Right hindlimb (tissue), 1 donor: Measurements from ENCODE around the gene SIL1.
A peak's percentile ranks its signal among the peaks of the same experiment; 100 is the strongest.
"Not testable (repeated sequence)": the region's sequence is repeated elsewhere in the genome, so short reads cannot be mapped to it uniquely, and the experiment has no call there.

Source experiments
- DNase-seq: peaks from one replicate; pipeline ENCODE4 v3.0.0-alpha.2; 2018

SIL1 gene

DNA sequence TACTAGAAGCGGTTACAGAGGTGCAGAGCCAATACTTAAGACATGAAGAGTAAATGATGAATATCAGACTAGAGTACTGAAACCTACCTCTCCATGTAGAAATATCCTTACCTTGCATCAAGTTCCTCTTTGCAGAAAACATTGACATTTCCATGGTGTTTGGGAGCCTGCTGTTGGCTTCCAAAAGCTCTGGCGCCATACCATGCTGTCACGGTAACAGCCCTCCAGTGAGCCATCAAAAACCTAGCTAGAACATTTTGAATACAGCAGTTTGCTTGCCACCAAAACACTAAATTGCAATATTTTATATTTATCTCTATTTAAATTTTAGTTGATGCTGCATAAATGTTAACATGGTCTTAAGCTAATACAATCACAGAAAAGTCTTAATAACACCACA is 179.0 kb downstream of the SIL1 start:
- no peak for DNase-seq

DNA sequence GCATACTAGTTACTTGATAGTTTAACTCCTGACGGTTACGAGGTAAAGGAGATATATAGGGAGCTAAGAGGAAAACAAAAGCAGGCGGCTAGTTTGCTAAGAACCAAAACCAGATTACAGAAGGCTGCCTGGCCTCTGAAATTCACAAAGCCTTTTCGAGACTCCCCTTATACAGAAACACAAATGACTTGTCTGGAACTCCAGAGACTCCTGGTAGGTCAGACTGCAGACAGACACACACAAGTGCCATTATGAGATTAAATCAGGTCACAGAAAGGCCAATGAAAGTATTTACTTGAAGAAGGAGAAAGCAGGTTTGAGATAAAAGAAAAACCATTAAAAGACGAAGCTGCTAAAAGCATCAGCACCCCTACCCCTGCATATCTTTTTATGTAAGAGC is 180.5 kb downstream of the SIL1 start:
- no peak for DNase-seq

DNA sequence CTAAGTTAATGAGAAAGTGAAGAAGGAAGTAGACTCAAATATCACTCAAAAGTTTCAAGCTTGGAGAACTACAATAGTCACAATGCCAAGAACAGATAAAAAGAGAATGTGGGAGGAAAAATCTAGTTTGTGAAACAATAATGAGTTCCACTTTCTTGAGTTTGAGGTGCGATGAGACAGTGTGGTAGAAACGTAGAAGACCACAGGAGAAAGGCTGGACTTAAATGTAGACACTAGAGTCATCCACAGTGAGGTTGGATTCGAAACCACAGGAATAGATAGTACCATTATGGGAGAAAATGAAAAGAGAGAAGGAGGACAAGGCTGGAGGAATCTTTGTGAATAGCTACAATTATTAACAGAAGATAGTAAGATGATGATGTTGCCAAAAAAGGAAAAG is 182.0 kb downstream of the SIL1 start:
- no peak for DNase-seq

DNA sequence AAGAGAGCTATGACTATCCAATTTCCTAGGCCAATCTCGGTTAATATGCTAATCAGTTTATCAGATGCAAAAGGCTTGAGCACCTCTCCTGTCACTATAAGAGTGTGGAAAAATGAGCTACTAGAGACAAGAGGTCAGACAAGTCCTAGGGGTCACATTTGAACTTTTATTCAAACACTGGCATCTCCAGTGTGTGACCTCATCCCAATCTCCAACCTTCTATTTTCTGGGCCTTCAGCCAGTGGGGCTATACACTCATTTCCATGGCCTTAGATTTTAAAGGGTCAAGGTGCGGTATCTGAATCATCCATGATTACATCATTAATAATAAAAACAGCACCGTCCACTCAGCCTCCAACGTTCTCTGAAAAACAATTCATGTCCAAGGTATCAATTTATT is 183.4 kb downstream of the SIL1 start:
- no peak for DNase-seq

DNA sequence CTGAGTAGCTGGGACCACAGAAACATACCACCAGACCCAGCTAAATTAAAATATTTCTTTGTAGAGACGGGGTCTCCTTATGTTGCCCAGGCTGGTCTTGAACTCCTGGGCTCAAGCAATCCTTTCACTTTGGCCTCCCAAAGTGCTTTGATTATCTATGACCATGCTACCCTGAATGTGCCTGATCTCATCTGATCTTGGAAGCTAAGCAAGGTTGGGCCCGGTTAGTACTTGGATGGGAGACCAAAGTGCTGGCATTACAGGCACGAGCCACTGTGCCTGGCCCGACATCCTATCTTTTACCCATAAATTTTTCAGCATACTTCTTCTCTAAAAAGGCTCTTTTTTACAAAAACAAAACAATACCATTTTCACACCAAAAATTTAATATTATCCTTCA is 186.0 kb downstream of the SIL1 start:
- no peak for DNase-seq

DNA sequence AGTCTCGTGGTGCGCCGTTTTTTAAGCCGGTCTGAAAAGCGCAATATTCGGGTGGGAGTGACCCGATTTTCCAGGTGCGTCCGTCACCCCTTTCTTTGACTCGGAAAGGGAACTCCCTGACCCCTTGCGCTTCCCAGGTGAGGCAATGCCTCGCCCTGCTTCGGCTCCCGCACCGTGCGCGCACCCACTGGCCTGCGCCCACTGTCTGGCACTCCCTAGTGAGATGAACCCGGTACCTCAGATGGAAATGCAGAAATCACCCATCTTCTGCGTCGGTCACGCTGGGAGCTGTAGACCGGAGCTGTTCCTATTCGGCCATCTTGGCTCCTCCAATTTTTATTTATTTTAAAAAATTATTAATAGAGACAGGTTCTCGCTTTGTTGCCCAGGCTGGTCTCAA is 187.0 kb downstream of the SIL1 start:
- not testable (repeated sequence) for DNase-seq

DNA sequence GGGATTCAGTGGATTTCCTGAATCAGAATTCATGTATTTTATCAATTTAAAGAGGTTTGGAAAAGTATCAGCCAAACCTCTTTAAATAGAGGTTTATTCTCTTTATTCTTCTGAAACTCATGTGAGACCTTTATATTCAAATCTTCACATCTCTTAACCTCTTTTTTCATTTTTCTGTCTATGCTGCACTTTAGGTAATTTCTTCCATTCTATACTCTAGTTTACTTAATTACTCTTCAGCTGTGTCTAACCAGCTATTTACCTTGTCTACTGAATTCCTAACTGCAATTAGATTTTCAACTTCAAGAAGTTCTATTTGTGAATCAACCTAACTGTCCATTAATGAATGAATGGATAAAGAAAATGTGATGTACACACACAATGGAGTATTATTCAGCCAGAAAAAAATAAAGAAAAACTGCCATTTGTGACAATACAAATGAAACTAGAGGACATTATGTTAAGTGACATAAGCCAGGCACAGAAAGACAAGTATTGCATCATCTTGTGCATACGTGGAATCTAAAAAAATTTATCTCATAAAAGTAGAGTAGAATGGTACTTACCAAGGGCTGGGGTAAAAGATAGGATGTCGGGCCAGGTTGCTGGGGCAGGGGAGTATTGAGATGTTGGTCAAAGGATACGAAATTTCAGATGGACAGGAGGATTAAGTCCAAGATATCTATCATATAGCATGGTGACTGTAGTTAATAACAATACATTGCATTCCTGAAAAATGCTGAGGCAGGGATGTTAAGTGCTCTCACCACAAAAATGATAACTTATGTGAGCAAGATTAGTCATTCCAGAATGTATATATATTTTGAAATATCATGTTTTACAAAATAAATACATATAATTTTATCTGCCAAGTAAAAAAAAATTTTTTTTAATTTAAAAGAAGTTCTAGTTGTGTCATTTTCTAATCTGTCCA is 193.5 kb downstream of the SIL1 start:
- no peak for DNase-seq

DNA sequence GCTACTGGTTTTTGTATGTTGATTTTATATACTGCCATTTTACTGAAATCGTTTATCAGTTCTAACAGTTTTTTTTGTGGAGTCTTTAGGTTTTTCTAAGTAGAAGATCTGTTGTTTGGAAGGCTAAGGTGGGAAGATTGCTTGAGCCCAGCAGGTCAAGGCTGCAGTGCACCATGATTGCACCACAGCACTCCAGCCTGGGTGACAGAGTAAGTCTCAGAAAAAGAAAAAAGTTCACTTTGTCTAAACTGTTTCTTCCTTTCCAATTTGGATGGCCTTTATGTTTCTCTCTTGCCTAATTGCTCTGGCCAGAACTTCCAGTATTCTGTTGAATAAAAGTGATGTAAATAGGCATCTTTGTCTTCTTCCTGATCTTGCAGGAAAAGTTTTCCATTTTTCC is 198.5 kb downstream of the SIL1 start:
- no peak for DNase-seq

DNA sequence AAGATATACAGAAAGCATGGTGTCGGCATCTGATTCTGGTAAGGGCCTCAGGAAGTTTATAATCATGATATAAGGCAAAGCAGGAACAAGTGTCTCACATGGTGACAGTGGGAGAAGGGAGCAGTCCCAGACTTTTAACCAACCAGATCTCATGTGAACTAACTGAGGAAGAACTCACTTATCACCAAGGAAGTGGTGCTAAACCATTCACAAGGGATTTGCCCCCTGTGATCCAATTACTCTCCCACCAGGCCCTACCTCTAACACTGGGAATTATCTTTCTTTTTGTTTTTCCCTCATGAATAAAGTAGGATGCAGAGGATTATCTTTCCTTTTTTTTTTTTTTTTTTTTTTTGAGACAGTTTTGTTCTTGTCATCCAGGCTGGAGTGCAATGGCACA is 199.6 kb downstream of the SIL1 start:
- DNase-seq, result no peak

DNA sequence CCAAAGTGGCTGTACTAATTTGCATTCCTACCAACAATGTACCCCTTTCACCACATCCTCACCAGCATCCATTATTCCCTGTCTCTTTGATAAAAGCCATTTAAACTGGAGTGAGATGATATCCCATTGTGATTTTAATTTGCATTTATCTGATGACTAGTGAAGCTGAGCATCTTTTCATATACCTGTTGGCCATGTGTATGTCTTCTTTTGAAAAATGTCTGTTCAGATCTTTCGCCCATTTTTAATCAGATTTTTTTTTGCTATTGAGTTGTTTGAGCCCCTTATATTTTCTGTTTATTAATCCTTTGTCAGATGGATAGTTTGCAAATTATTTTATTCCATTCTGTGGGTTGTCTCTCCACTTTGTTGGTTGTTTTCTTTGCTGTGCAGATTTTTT is 202.0 kb downstream of the SIL1 start:
- DNase-seq, result no peak

DNA sequence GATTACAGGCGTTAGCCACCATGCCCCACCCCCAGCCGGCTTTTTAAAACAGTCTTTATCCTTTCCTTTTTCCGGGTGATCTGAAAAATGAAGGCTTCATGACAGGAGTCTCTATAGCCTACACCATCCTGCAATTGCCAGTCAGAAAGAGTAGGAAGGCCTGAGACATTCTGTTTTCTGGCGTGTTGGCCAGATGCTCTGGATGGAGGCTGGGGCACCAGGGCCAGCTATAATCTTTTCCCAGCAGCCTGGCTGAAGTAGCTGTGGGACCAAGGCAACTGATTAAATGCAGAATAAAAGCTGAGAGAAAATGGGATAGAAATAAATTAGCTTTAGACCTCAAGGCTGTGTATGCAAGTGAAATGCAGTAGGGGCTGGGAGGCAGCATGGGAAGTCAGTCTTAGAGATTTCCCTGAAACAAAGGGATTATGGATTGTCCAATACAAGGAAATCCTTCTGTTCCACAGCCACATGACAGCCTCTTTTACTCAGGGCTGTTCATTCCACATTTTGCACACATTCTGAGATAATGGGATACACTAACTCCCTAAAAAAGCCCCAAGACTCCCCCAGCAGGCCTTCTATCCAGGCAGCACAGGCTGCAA is 207.1 kb downstream of the SIL1 start:
- no peak for DNase-seq

DNA sequence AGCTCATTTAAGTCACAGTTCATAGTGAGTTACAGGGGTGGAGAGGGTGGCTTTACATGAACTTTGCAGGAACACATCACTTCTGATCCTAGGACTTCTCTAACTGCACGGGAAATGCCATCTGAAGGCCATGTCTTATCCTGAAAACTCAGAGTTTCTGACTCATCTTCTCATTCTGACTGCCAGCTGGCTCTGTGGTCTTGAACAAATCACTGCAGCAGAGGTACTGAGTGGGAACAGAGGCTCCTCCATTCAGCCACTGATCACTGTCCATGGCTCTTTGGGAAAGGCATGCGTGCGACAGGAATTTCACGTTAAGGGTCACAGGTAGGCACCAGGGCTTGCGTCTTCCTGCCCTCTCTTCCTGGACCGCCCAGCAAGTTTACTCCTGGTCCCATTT is 208.4 kb downstream of the SIL1 start:
- DNase-seq, result no peak

DNA sequence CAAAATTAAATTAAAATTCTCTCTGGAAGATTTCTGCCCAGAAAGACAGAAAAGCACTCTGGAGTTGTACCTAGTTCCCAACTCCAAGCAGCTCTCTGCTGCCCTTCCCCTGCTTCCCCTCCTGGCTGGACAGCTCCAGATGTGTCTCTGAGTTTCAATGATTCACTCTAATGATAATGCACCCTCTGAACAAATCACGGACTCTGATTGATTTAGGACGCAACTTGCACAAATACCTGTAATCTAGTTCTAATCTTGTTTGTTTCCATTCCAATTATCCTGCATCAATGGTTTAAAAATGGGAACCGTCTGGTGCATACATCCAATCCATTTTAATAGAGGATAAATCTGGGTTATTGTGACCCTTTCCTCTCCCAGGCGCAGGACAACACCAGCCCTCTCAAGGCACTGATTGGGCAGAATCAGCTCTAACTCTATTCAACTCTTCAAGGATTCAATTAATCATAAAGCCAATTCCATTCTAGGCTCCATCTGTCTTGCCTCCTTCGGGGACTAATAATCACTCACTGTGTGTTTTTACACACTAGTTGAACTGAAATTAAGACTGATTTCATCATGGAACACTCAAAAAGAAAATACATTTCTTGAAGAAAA is 211.9 kb downstream of the SIL1 start:
- DNase-seq, result no peak

DNA sequence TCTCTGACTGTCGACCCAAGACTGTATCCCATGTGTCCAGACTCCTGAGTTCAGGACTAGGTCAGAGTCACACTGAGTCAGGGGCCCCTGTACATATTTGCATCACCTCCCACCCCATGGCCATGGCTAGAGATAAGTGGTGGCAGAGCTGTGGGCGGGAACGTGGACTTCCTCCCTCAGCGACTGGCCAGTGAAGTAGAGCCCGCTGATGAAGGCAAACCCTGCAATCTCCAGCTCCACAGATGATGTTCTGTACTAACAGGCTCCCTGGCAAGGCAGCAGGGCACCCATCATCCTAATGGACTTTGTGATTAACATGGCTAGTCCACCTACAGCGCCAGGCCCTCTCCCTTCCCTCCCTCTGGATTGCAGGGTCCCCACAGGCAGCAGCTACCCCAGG is 212.5 kb downstream of the SIL1 start:
- no peak for DNase-seq

DNA sequence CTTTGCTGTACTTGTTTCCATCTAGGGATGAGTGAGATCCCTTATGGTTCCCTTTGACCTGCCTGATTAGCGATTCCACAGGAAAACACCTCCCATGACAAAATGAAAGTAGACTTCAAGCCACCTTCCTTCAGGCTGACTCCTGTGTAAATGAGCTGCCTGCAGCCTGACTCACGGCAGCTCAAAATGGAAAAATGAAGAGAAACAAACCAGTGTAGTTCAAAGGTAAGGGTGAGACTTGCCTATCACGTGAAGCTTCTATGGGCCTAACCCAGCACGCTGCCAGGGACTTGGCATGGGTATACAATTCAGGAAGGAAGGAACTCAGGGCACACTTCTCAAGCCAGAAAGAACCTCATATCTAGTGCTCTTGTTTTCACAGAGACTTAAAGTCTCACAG is 212.9 kb downstream of the SIL1 start:
- no peak for DNase-seq

DNA sequence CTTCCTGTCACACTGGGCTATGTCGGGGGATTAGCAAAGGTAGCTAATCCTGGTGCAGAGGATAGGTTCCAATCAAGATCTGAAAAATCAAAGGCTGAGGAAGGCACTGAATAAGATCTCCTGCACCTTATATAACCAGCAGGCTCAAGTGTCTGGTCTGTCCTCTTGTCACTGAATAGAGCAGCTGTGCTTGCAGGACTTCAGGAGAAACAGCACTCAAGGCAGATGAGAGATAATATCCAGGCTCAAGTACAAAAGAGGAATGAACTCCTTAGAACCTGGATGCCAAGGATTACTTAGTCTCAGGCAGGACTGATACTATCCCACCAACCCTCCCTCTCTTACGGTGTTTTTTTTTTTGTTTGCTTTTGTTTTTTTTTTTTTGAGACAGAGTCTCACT is 214.2 kb downstream of the SIL1 start:
- DNase-seq, result no peak

DNA sequence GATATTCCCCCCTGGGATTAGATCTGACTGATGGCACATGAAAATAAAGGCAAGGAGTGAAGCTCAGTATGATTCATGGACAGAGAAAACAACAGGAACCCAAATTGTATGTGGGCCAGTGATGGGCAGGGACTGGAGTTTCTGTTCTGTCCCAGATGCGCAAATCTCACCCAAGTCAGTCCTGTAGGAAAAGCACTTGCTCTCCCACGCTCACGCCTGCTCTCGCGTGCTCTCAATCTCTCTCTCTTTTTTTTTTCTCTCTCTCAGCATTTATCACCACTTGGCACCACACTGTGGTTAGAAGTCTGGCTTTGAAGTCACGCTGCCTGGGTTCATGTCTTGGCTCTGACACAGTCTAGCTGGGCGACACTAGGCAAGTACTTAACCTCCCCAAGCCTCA is 216.6 kb downstream of the SIL1 start:
- DNase-seq, result no peak

DNA sequence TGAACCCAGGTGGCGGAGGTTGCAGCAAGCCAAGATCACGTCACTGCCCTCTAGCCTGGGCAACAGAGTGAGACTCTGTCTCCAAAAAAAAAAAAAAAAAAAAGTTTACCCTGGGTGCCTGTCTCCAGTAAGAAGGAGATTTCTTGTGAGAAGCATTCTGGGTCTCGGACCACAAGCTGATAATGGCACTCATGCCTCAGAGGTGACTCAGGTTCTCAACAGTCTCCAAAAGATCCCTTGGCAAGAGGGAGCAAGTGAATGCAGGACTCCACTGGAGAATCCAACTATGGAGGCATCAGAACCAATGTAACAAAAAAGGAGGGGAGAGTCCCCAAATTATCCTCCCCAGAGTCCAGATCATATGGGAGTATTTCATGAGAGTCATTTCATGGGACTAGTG is 217.0 kb downstream of the SIL1 start:
- no peak for DNase-seq

DNA sequence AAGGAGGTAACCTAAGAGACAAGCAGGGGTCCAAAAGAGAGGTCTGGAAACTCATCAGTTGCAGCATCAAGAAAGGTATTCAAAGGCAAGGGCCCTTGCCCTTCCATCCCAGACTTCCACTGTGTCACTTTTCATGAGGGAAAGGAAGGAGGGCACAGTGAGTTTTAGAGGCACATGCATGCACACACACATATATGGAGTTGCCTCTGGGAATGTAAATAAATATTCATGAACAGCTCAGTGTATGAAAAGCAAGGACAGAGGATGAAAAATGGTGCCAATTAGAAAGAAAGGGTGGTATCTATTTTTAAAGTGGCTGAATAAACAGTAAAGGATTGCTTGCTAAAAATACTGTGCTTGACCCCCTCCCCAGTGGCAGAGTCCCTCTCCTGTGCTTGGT is 217.7 kb downstream of the SIL1 start:
- DNase-seq, result no peak

DNA sequence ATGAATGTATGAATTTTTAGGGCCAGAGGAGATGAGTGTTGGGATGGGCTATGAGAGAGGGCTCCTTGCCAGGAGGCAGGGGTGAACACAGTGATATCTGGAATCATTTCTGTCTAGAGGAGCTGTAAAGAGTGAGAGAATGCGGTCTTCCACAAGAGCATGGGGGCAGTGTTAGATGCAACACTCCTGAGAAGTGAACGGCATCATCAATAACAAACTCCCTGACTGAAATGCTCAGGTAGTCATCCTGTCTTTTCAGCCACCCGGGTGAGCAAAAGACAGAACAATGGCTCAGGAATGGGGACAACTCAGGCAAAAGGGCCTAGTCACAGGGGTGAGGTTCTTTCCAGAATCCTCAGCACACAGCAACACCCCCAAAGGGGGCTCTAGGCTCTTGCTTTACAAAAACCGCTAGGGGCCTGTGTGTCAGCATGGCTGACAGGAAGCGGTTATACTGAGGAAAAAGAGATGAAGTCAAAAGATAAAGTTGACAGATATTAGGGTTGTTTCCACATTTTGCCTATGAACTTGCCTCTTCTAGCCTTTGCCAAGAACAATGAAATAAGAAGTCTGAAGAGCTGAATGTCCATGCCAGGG is 218.4 kb downstream of the SIL1 start:
- no peak for DNase-seq

DNA sequence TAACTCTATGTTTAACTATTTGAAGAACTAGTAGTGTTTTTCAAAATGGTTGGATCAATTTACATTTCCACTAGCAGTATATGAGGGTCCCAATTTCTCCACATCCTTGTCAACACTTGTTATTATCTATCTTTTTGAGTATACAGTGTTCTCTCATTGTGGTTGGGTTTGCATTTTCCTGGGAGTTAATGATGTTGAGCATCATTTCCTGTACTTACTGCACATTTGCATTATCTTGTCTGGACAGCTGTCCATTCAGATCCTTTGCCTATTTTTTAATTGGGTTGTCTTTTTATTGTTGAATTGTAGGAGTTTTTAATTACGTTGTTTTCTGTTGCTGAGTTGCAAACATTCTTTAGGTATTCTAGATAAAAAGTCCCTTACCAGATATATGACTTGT is 219.6 kb downstream of the SIL1 start:
- no peak for DNase-seq

DNA sequence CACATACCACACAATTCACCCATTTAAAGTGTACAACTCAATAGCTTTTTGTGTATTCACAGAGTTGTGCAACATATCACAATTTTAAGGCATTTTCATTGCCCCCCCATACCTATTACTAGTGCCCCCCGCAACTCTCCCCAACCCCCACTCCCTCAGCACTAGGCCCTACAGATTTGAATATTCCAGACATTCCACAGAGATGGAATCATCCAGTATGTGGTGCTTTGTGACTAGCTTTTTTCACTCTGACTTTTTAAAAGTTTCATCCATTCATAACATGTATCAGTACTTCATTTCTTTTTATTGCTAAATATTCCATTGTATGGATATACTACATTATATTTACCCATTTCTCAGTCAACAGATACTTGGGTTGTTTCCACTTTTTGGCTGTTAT is 220.1 kb downstream of the SIL1 start:
- DNase-seq, result no peak

DNA sequence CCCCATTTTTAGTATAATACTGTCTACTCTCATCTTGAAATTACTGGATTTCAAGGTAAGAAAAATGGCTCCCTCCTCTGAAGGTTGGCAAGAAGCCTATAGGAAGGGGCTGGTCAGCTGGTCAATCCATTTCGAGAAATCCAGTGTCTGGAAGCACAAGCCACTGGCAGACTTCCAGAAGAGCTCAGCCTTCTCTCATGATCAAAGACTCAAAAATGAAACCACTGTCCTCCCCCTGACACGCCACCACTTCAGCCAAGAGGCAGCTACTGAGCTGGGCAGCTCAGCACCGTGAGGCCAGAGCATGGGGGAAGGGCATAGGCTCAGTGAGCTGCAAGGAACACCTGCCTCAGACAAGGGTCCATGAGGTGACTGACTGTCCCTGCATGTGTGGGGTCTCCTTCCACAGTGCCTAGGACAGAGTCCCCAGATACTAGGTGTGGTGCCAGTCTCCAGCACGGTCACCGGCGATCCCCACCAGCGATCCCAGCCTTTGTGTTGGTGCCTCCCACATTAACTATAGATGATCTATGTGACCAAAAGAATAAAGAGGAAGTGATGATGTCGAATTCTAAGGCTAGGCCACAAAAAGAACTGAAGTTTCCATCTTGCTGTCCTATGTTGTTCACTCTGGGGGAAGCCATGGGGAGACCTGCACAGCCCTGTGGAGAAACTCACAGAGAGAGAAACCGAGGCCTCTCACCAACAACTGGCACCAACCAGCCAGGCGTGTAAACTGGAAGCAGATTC is 222.9 kb downstream of the SIL1 start:
- DNase-seq, result peak; percentile 68
